H1 (cell line): ENCODE data around the gene ASZ1. TPM values are rescaled to one million over a fixed set of nuclear protein-coding genes. Genes with fewer than 3 reads are reported as not detected.

Experiments used
- CBX5 ChIP-seq: fragments of 300-800, 300-1000 bp; sonication (generic); IDR thresholded peaks from 2 replicates; pipeline ENCODE4 v1.7.1; 2016; ENCODE audit warnings: antibody characterized with exemption, low read length, low read depth
- CBX8 ChIP-seq: fragments of 300-800, 300-1000 bp; sonication (generic); IDR thresholded peaks from 2 replicates; pipeline ENCODE4 v1.7.1; 2016; ENCODE audit warnings: low read depth, low read length, borderline replicate concordance
- polyA plus RNA-seq, 7 experiments: library from polyadenylated mRNA; depleted of rRNA in 3 of 7; stranded (reverse) in 5 of 7; unstranded in 2 of 7; fragments of >200 nt in 5 of 7; fragments of 200-250 nt in 2 of 7; gene quantifications; 1 replicate in 5 of 7; 2 replicates in 1 of 7; 4 replicates in 1 of 7; pipeline versions ENCODE4 v1.2.1 to v1.2.3, GENCODE V29; 2011 to 2013; ENCODE audit warnings: missing spikeins in 2 of 7, mixed read lengths in 2 of 7
- total RNA-seq: library from RNA; stranded (reverse); fragmentation: NEBNext Ultra II Directional; extraction: Animal tissue kit (Norgen Biotek cat#: 25700); gene quantifications from 2 replicates; pipeline ENCODE4 v1.2.1, GENCODE V29; 2021

The ASZ1 gene
- total and polyA plus RNA-seq, 2 of the 8 experiments (the other 6 are each of a cell fraction or from before 2014, with no cell fraction given), result not detected

- no peak for TF ChIP-seq CBX5
- TF ChIP-seq CBX8, result no peak
These were observed 45.0 kb upstream of the ASZ1 start (continued) for GRCh38 chr7:117472335-117472734.
